WTC11 (cell line): Measurements from ENCODE around the gene SYT15.

Experiments
- CREB1 ChIP-seq: sonication (generic); formaldehyde crosslinking; IDR thresholded peaks from 2 replicates; pipeline ENCODE4 v1.8.0; 2023; ENCODE audit warnings: mild to moderate bottlenecking, missing genetic modification reagents
- CTCF ChIP-seq: fragments of 200-600 bp; IDR thresholded peaks from 2 replicates; pipeline ENCODE4 v1.8.0; 2022; ENCODE audit warnings: antibody characterized with exemption
- ESRRA ChIP-seq: sonication (generic); formaldehyde crosslinking; IDR thresholded peaks from 2 replicates; pipeline ENCODE4 v1.8.1; 2022; ENCODE audit warnings: mild to moderate bottlenecking, missing genetic modification reagents, borderline replicate concordance
- FOXP4 ChIP-seq: sonication (generic); formaldehyde crosslinking; IDR thresholded peaks from 2 replicates; pipeline ENCODE4 v1.8.0; 2022; ENCODE audit warnings: mild to moderate bottlenecking, missing genetic modification reagents
- NFE2L1 ChIP-seq: sonication (generic); formaldehyde crosslinking; IDR thresholded peaks from 2 replicates; pipeline ENCODE4 v1.8.1; 2023; ENCODE audit warnings: missing genetic modification reagents
- TCF7 ChIP-seq: sonication (generic); formaldehyde crosslinking; IDR thresholded peaks from 2 replicates; pipeline ENCODE4 v1.8.0; 2022; ENCODE audit warnings: mild to moderate bottlenecking, low read depth, missing genetic modification reagents, moderate library complexity
- ZNF281 ChIP-seq: sonication (generic); formaldehyde crosslinking; IDR thresholded peaks from 2 replicates; pipeline ENCODE4 v1.8.0; 2023; ENCODE audit warnings: mild to moderate bottlenecking, missing genetic modification reagents
- TF ChIP-seq, protein P1 (sequence below): sonication (generic); formaldehyde crosslinking; IDR thresholded peaks from 2 replicates; pipeline ENCODE4 v1.8.1; 2023; ENCODE audit warnings: mild to moderate bottlenecking, missing genetic modification reagents

GRCh38 chr10:46545861-46546590 lies 32.9 kb upstream of the SYT15 start:
- no peak for TF ChIP-seq CREB1 (CRISPR knock-in tag)
- no peak for TF ChIP-seq ZNF281 (CRISPR knock-in tag)
- no peak for TF ChIP-seq ESRRA
- TF ChIP-seq NFE2L1 (CRISPR knock-in tag): no peak
- TF ChIP-seq FOXP4 (CRISPR knock-in tag): no peak
- TF ChIP-seq TCF7 (CRISPR knock-in tag): no peak
- no peak for TF ChIP-seq CTCF
- TF ChIP-seq, protein P1, sequence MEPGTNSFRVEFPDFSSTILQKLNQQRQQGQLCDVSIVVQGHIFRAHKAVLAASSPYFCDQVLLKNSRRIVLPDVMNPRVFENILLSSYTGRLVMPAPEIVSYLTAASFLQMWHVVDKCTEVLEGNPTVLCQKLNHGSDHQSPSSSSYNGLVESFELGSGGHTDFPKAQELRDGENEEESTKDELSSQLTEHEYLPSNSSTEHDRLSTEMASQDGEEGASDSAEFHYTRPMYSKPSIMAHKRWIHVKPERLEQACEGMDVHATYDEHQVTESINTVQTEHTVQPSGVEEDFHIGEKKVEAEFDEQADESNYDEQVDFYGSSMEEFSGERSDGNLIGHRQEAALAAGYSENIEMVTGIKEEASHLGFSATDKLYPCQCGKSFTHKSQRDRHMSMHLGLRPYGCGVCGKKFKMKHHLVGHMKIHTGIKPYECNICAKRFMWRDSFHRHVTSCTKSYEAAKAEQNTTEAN (CRISPR knock-in tag): no peak
